Measurements from ENCODE around the gene MAD2L2.
A peak's percentile ranks its signal among the peaks of the same experiment; 100 is the strongest.

The MAD2L2 gene

DNA sequence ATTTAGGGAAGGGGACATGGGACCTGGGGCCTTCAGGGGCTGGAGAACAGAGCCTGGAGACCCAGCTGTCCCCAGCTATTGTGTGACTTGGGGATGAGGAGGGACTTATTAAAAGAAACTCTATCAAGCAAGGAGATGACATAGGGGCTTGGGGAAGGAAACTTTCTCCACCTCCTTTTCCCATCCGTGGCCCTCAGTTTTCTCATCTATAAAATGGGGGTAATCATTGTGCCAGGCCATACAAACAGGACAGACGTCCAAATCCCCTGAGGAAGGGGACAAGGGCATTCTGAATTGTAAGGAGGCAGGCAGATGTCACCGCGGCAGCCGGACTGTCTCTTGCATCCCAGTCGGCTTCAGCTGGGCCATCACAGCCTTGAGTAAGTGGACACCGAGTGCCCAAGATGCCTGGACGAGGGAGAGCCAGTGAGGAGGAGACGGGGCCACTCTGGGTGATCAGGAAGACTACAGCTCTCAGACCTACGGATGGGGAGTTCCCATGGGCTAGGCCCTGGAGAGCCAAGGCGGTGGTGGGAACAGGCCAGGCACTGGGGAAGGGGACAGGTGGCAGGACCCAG is 28.7 kb downstream of the MAD2L2 start:
- no peak for DNase-seq

DNA sequence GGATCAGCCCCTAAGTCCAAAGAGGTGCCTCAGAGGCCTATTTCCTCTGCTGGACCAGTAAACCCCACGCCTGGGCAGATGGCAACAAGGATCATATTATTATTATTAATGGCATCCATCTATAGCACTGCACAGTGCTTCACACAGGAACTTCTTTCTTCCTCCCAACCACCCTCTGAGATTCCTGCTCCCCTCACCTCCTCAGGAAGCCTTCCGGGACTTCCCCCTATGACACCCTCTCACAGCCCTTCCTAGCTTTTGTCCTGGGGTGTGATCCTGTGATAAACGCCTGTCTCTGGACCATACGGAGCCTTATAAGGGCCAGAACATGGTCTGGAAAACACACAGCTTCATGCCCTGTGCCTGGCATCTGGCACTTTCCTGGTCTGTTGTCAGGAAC is 29.9 kb downstream of the MAD2L2 start:
- no peak for DNase-seq

DNA sequence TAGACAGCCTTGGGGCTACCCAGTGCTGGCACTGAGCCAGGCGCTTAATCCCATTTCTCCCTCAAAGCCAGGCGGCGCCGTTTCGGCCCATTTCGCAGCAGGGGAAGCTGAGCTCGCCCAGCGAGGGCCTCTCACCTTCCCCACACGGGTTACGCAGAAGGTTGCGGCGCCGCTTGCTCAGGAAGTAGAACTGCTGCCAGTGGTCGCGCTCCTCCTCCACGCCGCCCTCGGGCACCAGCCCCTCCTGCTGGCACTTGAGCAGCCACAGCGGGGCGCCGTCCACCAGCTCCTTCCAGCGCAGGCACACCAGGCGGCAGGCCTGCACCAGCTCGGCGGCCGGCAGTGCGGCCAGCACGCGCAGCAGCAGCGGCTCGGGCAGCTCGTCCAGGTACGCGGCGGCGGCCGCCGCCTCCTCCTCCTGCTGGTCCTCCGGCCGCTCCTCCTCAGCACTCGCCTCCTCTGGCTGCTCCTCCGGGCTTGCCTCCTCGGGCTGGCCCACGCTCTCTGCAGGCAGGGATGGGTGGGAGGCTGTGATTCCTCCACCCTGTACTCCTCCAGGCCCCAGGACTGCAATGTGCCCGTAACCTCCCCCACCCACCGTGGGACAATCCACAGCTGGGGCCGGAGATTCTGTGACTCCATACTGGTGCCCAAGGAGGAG is 30.5 kb downstream of the MAD2L2 start:
- peak; percentile 88 for DNase-seq

DNA sequence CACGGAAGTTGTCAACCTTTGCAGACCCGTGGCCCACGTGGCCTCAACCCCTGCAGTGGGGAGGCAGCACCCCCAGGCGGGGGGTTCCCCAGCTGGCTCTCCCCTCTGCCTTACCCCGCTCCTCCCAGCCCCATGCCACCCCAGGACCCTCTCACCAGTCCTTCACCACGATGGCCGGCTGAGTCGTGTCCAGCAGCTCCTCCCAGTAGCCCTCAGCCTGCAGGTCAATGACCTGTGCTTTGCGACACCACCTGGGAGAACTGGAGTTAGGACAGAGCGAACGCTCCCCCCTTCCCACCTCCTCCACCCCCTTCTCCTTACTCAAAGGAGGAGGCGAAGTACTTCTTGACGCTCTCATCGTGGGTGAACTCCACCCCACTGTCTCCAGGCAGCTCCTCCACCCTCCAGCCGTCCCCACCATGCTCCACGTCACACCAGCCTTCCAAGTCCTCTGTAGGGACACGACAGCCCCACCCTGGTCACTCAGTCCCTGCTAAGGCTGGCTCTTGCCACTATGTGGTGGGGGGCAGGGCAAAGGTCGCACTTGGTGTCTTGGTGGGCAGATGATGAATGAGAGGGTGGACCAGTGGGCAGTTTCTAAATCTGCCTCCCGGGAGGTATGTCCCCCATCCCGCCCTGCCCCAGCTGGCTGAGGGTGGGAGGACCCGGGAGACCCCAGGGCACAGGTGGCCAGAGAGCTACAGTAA is 31.2 kb downstream of the MAD2L2 start:
- no peak for DNase-seq

DNA sequence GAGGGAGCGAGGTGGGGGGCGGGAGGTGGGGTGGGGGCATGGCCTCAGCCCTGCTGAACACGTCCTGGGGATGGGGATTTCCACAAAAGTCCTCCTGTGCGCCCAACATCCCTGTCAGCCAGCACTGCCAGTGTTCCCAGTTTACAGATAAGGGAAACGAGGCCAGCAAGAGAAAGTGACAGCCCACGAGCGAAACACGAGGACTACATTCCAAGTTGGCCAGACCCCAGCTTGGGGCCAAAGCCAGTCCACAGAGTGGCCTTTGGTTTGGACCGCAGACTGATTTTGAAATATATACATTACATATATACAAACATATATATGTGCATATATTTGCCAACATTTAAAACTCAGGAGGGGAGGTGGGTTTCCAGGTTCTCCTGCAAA is 31.7 kb downstream of the MAD2L2 start:
- DNase-seq: no peak

DNA sequence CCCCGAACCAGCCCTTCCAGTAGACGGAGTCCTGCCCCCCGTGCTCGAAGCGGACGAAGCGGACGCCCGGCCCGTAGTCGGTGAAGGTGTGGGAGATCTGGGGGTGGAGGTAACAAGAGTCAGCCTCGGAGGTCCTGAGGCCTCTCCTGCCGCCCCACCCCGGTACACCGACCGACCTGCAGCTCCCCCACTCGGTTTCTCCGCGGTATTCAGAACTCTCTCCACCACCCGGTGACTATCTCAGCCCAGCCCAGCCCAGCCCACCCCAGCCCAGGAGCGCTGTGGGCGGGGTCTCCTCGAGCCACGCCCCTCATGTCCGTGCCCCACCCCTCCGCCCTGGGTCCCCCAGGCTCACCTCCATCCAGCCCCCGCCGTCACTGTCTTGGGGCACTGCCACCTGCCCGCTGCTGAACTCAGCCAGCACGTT is 32.2 kb downstream of the MAD2L2 start:
- peak; percentile 39 for DNase-seq

DNA sequence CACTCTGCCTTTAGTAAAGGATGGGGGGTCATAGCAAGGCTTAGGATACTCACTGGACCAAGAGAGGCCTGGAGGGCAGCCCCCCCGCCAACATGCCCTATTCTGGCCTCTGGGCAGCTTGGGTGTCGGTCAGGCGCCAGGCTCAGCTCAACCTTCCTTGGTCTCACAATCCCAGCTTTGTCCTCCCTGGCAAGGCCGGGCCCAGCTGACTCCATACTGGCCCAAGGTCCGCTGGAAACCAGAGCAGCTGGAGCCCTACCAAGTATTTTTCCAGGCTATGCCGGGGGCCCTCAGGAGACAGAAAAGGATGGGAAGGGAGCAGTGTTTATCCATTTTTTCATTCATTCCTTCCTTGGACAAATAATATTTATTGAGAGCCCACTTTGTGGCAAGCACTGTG is 32.9 kb downstream of the MAD2L2 start:
- no peak for DNase-seq

DNA sequence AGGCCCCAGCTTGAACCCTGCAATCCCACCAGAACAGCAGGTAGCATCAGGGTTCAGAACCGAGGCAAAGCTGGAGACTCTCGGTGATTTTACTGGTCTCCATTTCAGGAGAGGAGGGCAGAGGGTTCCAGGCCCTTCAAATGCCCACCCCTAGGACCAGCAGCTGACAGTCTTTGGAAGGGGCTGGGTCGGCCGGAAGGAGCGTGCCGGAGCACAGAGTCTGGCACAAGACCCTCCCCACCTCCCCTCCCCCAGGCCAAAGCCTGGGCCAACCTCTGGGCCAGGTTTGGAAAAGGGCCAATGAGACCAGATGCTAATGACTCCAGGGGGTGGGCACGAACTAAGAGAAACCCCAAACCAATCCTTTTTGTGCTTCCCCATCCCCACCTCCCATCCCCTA is 33.6 kb downstream of the MAD2L2 start:
- DNase-seq: no peak

DNA sequence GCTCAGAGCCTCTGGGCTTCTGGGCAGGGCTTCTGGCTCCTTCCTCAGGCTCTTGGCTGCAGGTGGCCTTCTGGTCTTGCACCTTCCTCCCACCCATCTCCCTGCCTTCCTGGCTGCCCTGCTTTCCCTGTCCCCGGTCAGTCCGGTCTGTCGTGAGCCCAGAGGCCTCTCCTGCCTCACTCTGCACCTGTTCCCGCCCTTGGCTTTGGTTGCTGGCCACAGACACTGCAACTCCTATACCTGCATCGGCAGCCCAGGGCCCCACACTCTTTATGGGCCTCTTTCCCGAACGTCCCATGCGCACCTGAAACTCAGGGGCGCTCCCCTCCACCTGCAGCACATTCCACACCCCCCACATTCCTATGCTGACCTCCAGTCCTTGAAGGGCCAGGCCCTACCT is 34.6 kb downstream of the MAD2L2 start:
- DNase-seq: no peak

DNA sequence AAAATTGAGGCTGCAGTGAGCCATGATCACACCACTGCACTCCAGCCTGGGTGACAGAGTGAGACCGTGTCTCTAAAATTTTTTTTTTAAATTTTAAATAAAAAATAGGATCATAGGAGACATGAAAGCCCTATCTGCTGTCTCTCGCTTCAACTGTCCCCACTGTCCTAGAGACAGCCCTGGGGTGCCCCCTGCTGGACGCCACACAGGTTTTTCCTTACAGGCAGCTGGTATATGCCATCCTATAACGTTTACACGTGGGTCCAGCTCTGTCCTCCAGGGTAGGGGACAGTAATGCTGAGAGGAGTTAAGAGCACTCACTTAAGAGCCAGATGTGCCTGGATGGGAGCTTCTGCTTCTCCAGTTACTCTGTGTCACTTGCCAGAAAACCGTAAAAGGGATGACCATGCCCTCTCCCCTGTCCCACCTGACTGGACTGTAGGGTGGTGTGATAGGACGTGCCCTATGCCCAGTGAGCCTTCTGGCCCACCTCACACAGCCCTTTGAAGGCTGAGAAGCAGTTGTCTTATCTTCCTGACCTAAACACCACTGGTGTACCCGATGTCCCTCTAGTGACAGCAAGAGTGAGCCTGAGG is 35.2 kb downstream of the MAD2L2 start:
- peak; percentile 84 for DNase-seq

DNA sequence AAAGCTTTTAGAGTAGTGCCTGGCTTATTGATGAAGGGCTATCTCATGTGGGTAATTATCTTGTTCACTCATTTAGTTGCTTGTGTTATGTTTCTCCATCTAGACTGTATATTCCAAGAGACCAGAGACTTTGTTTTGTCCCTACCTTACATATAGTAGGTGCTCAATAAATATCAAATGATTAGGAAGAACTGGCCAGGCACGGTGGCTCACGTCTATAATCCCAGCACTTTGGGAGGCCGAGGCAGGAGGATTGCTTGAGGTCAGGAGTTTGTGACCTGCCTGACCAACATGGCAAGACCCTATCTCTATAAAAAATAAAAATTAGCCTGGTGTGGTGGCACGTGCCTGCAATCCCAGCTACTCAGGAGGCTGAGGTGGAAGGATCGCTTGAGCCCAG is 35.7 kb downstream of the MAD2L2 start:
- no peak for DNase-seq

DNA sequence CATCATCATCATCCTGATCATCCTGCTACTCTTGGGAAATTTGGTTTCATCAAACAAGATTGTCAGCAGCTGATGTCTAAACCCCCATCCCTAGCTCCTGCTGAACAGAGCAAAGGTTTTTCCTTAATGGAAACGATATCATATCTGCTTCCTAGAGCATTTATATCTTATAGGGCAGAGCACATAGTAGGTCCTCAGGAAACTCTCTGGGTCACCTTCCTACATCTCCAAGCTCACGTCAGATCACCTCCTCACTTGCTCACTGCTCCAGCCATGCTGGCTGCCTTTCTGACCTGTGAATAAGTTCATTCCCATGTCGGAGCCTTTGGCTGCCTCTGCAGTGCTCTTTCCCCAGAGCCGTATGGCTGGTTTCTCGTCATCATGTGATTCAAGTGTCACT is 37.2 kb downstream of the MAD2L2 start:
- DNase-seq: no peak

DNA sequence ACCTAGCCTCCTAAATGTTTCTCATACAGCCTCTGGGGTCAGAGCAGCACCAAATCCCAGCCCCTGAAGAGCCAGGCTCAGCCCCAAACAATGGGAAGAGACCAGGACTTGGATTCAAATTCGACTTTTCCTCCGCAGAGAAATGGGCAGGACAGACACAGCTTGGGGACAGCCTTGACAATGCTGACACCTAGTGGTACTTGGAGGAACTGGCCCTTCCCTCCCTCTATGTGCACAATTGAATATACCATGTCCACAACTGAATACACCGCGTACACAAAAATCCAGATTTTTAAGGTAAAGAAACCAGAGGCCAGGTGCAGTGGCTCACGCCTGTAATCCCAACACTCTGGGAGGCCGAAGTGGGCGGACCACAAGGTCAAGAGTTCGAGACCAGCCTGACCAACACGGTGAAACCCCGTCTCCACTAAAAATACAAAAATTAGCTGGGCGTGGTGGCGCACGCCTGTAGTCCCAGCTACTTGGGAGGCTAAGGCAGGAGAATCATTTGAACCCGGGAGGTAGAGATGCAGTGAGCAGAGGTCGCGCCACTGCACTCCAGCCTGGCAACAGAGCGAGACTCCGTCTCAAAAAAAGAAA is 38.4 kb downstream of the MAD2L2 start:
- DNase-seq: peak; percentile 81

DNA sequence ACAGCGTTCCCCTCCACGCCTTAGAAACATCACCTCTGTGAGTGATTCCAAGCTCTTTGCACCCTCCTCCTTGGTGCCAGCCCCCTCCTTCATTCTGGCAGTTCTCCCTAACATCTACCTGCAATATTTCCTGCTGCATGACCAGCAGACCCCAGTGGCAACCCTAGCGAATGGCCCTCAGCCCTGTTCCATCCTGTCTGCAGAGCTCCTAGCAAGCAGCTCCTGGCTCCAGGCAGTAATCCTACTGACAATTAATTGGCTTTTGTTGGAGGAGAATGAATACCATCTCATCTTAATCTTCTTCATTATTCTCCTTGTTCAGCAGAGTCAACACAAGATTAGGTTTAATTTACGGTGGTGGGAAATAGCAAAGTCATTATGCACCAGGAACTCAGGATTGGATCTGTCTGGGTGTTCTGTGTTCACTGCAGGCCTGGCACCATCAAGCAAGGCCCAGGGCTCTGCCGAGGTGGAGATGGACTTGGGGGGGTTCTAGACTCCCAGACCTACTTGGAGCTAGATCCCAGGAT is 39.1 kb downstream of the MAD2L2 start:
- no peak for DNase-seq

DNA sequence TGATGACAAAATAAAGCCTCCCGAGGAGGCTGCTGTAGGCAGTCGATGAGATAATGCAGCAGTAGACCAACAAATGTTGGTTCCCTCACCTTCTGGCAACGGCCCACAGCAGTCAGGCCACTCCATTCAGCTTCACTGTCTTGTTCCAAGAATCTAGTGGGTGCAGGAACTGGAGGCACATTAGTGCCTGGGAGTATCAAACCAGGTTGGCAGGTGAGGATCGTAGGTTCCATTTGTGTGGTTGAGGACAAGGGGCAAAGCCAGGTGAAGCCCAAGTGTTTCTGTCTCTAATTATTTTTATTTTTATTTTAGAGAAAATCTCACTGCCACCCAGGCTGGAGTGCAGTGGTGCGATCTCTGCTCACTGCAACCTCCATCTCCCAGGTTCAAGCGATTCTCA is 40.0 kb downstream of the MAD2L2 start:
- no peak for DNase-seq

DNA sequence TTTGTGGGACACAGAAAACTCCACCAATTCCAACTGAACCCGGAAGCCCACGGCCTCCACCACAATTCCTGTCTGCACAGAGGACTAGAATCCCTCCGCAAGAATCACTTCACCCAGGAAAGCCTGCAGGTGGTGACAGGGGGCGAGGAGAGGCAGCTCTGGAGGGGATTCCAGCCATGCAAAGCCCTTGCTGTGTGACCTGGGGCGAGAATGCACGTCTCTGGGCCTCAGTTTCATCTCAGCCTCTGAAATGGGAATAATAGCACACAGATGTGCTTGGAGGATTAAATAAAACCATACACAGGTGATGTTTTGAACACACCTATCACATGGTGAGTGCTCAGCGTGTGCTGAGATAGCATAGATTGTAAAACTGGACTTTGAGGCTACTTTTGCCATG is 40.8 kb downstream of the MAD2L2 start:
- DNase-seq: no peak

DNA sequence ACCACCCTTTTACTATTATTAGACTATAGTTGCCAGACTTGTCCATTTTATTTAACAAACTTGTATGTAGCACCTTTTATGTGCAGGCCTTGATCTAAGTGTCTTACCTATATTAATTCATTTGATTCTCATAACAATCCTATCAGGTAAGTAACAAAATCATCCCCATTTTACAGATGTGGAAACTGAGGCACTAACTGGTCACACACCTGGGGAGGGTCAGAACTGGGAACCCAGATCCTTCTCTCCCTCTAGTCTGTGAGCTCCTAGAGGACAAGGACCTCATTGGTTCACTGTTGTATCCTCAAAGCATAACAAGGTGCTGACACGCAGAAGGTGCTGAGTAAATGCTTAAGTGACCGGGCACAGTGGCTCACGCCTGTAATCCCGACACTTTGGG is 41.6 kb downstream of the MAD2L2 start:
- no peak for DNase-seq

DNA sequence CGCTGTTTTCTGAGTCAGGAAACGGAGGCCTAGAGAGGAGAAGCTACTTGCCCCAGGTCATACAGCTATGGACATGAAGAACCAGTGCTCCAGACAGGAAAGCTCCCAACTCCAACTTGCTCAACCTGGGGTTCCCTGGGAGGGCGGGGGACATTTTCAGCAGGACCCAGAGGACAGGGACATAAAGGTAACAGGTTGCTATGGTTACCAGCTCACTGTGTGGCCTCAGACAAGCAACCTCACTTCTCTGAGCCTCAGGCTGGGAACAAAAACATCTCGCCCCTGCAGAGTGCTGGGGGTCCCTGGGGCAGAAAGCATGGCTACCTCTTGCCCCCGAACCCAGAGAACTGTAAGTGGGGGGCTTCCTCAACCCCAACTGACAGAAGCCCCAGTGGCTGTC is 42.8 kb downstream of the MAD2L2 start:
- no peak for DNase-seq

DNA sequence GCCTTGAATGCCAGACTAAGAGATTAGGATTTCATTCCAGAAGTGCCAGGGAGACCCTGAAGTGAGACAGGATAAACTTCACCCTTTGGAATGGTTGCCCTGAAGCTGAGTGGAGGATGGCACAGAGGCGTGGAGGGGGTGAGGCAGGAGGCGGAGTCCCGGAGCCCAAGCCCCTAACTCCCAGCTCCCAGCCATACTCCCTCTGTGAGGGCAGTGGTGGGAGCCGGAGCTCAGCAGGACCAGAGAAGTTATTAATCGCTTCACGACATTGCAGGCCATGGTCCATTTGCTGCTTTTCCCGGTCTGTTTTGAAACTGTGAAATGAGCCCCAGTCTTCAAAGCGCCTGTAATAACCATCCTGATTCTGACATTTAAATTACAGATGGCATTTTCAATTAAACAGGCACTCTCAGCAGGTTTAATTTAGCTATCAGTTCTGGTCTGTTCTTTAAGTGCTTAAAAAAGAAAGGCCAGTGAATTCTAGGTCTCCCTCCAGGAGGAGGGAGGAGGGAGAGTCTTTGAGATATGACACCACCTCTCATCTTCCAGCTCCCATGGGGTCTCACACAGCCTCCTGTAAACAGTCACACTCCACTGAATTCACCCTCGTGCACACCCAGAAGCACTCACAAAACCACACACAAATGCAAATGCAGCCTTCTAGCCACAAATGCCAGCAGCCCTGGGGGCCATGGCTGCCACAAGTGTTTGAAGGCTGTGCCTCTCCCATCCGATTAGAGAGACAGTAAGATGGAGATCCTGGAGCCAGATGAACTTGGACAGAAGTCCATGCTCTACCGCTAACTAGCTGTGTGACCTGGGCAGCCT is 46.4 kb downstream of the MAD2L2 start:
- no peak for DNase-seq

DNA sequence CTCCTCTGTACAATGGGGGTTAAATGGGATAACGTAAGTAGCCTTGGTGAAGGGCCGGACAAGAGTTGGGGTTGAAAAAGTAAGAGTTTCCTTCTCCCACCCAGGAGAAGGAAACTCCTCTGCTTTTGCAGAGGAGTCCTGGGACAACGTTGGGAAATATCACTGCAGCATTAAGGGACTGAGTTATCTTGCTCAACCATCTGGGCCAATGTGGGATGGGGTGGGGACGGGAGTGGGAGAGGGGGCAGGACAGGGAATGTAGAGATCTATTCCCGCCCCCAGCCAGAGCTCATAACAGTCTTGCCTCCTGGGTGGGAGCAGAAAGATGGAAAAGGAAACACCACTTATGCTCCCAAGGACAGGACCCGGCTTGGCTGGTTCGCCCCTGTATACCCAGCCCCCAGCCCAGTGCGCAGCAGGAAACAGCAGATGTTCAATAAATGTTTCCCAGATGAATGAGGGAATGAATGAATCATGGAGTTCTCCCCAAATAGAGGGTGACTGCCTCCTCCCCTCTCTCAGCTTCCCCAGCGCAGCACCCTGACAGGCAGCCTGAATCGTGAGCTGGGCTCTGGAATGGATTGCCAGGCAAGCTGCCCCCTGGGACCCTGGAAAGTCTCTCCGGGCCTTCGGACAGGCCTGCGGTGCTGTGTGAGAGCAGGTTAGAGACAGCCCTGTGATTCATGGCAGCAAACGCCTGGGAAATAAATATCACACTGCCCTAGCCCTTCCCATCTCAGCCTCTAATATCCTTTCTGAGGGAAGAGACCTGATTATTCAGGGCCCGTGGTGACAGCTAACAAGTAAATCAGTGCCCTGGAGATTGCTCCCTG is 51.5 kb downstream of the MAD2L2 start:
- no peak for DNase-seq

DNA sequence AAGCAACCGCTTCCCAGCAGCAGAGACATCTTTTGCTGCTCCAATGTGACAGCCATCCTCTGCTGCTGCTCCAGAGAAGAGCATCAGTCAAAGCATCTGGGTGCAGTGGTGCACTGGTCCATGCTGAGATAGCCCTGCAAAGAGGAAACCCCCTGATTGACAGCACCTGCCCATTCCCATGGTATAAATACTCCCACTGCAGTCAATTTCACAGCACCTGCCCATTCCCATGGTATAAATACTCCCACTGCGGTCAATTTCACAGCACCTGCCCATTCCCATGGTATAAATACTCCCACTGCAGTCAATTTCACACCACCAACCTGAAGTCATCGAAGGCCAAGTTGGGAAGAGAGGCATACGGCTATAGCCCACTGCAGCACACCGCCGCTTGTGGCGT is 52.2 kb downstream of the MAD2L2 start:
- no peak for DNase-seq

DNA sequence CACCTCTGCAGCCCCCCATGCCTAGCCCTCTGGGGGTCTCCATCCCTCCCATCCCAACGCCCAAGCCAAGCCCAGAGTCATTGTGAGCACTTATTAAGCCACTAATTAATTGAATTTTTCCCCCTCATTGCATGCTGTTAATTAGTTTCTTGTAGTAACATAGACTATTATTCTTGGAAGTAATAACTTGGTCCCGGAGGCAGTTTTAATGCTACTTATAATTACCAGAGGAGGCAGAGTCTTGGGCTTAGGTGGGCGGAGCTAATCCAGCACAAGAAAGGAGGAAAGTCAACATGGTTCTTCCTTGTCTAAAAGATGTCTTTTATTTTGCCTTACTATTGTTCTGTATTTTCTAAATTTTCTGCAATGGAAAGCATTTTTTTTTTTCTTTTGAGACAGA is 54.4 kb downstream of the MAD2L2 start:
- DNase-seq: no peak
